ENCODE results near the gene CPNE7. TPM values are rescaled to one million over a fixed set of nuclear protein-coding genes. Genes with fewer than 3 reads are reported as not detected.

CPNE7 gene
- total and polyA plus RNA-seq, 2 of the 8 experiments (the other 6 are each of a cell fraction or from before 2014, with no cell fraction given), result 10.0 to 23.7 TPM

DNA sequence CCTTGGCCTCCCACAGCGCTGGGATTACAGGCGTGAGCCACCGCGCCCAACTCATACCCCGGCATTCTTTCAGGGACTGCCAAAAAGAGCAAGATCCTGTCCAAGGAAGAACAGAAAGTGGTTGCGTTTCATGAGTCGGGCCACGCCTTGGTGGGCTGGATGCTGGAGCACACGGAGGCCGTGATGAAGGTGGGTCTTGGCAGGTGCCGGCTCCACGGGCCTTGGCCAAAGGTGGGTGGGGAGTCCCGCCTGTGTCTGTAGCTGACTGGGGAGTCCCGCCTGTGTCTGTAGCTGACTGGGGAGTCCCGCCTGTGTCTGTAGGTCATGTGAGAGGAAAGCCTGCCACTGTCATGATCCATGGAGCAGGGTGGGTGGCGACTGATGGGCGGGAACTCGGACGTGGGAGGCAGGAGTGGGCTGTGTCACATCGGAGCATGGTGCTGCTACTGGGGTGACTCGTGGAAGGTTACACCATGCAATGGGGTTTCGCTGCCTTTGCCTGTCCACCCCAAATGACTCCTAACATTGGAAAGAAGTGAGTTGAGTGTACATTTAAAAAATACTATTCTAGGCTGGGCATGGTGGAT lies 25.0 kb upstream of the CPNE7 start (continued):
- TF ChIP-seq, protein P1, sequence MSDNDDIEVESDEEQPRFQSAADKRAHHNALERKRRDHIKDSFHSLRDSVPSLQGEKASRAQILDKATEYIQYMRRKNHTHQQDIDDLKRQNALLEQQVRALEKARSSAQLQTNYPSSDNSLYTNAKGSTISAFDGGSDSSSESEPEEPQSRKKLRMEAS (IDR thresholded peaks at IDR 0.05), result no peak
- no peak for TF ChIP-seq POU5F1 (IDR thresholded peaks at IDR 0.05; ENCODE audit: low read depth, low read length)
- TF ChIP-seq, protein P2, sequence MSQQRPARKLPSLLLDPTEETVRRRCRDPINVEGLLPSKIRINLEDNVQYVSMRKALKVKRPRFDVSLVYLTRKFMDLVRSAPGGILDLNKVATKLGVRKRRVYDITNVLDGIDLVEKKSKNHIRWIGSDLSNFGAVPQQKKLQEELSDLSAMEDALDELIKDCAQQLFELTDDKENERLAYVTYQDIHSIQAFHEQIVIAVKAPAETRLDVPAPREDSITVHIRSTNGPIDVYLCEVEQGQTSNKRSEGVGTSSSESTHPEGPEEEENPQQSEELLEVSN (IDR thresholded peaks at IDR 0.05), result no peak

Data from H1 (cell line).